Smooth muscle cell of the brain vasculature (primary cell): ENCODE measurements around the gene PIGM.

ENCODE experiments used
- DNase-seq: peaks from one replicate; pipeline ENCODE4 v3.0.0-alpha.2; 2012; ENCODE audit warnings: low read depth, low spot score

Gene PIGM

DNA sequence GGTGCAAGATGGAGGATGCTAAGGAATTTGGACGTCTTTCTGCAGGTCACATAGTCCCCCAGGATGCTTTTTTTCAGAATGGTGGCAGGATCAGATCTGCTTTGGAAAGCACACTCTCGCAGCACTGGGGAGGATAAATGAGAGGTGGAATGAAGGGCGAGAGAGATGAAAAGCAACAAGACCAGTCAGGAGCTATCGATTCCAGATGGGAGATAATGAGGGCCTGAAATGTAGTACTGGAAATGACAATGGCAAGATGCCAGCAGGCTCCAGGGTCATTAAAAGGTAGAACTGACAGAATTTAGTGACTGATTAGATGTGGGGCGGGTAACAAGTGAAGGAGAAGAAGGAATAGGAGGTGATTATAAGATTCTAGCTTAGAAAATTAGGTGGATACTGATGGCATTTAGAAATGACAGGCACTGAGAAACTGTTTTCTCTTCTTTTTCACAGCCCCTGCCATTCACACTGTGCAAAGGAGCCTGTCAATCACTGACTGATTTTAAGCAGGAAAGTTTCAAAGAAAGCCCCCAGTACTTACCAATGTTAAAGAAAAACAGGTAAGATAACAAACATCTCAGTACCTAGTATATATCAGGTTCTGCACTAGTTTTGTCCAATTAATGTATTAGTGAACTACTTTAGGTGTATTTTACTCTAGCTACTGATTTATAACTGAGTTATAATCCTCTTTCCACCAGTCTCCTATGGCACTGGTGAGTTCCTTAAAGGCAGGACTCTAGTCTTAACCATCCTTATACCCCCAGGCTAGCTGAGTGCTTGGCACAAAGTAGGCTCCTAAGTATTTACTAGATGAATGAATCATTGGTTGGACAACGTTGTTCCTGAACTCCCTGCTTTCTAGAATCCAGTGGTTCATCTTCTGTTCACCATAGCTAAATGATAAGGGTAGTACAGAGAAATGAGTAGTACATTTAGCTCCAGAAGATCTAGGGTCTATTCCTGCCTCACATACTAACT is 9.2 kb downstream of the PIGM start:
- no peak for DNase-seq

DNA sequence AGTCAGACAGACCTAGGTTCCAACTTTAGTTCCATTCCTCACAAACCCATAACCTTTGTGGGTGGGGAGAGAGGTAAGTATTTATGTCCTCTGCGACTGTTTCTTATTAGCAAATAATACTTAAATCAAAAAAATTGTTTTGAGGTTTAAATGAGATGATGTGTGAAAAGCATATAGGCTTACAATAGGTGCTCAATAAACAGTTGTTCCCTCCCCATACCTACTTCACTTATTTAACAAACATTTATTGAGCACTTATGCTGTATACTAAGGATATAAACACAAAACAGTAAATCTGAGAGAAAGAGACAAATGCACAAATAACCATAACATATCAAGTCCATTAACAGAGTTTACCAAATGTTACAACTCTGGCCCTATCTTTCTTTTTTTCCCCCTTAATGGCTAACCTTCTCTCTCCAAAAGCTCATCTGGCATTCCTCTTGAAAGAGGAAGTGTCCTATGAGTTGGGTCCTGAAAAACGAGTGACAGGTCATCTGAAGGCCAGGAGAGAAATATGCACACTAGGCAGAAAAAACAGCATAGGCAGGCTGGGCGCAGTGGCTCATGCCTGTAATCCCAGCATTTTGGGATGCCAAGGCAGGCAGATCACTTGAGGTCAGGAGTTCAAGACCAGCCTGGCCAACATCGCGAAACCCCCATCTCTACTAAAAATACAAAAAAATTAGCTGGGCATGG is 10.3 kb downstream of the PIGM start:
- no peak for DNase-seq

DNA sequence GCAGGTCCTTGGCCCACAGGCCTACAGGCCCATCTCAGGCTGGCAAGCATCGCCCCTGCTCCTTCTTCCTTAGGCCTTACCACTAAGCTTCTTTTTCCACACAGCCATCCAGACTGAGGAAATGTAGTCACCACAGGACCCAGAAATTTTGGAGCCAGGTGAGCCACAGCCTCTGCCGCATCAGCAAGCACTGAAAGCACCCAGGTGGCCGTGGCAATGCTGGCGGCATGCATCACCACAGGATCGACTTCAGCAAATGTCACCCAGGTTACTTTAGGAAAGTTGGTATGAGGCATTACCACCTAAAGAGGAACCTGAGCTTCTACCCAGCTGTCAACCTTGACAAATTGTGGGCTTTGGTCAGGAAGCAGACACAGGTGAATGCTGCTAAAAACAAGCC is 11.6 kb downstream of the PIGM start:
- DNase-seq, result no peak

DNA sequence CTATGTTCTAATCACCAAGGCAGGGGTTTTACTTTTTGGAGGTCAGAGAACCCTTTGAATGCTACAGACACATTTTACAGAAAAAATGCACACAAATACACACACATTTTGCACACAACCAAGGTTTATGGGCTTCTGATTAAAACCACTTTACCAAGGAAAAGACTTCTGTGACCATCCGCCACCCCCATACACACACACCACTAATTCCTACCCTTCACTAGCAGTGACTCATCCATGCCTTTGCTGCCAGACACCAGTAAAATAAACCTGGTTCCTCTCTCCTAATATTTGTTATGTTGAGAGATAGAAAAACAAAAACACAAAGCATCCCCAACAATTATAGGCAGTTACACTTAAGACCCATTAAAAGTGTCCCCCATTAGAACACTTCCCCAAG is 12.9 kb downstream of the PIGM start:
- no peak for DNase-seq

DNA sequence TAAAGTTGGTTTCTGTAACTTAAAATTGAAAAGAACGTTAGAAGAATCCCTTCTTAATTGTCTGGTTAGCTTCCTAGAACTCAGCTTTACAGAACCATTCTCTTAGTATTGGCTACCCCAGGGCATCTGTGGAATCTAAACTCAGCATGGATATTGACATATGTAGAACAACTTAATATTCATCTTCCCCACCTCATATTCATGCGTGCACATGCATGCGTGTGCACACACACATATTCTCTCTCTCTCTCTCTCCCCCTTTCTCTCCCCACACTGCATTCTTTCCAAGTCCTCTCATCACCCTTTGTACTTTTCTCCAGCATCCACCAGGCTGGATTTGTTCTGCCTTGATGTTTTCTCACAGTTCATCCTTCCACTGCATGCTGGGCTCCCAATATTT is 13.4 kb downstream of the PIGM start:
- no peak for DNase-seq

DNA sequence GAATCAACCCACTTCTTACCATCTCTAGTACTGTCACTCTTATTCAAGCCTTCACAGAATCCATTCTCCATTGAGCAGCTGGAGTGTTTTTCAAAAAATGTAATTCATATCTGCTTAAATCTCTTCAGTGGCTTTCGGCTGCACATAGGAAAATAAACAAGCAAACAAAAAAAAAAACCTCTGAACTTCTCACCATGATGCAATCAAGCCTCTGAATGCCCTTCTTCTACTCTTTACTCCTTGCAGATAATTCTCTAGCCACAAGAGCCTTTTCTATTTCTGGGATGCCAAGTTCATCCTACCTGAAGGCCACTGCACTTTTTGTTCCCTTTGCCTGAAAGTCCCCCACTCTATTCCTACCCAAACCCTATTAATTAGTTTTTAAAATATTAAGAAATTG is 14.2 kb downstream of the PIGM start:
- no peak for DNase-seq

DNA sequence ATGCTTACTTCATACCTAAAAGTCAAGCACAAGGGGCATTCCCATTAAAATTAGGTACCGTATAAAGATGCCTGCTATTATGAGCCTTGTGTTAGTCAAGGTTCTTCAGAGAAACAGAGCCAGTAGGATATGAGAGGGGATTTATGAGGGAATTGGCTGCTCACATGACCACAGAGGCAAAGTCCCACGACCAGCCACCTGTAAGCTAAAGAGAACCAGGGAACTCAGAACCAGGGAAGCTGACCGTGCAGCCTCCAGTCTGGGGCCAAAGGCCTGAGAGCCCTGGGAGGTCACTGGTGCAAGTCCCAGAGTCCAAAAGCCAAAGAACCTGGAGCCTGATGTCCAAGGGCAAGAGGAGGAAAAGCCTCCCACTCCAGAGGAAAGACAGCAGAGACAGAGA is 20.0 kb downstream of the PIGM start:
- DNase-seq, result no peak

DNA sequence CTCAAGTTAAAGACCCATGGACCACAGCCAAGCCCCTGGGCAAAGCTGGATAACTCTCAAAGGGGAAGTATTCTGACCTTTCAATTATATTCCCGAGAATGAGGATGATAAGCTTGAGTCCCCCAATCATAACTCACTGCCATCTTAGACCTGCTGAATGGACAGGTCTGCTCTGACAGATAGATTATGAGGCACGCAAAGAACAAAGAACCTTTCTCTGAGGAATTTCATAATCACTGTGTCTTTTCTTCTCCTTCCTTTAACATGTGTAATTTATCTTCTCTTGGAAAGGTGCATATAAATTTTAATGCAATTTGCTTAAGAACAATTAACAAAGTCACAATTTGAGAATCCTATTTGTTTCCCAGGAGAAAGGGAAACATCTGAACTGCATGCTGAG is 22.0 kb downstream of the PIGM start:
- DNase-seq, result no peak

DNA sequence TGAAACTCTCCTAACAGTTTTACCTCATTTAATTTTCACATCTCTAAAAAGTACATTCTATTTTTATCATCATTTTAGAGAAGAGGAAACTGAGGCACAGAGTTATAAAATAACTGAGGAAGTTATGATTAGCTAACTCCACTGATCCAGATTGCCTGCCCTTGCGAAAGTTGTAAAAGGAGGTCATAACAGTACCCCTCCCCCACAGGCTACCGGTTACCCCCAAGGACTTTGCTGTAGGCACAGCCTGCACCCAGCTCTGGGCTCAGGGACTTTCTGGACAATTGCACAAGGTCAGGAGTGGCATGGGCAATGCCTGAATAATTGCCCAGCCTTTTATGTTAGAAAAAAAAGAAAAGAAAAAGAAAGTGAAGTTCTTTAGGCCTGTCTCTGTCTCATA is 22.7 kb downstream of the PIGM start:
- DNase-seq, result no peak

DNA sequence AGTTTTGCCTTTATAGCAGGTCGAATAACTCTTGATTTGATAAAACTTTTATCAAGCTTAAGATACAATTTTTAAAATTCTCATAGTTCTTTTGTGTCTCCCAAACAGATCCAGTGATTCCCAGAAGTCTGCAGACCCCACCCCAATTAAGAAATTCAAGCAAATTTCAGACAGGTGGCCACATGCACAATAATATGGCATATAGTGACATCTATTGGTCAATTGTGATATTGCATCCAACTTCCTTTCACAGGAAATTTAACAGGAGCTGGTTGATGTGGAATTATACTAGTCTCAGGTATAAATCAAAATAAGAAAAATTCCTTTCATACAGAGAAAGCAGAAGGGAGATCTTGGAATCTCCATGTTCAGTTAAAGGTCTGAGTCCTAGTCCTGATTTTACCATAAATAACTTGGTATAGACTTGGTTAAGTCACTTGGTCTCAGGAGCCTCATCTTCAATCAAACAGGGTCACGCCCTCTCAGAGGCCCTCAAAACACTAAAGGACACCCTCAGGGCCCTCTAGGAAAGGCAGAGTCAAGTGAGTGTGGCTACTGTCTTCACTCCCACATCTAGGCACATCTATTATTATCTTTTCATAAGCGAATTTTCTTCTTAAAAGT is 24.1 kb downstream of the PIGM start:
- no peak for DNase-seq

DNA sequence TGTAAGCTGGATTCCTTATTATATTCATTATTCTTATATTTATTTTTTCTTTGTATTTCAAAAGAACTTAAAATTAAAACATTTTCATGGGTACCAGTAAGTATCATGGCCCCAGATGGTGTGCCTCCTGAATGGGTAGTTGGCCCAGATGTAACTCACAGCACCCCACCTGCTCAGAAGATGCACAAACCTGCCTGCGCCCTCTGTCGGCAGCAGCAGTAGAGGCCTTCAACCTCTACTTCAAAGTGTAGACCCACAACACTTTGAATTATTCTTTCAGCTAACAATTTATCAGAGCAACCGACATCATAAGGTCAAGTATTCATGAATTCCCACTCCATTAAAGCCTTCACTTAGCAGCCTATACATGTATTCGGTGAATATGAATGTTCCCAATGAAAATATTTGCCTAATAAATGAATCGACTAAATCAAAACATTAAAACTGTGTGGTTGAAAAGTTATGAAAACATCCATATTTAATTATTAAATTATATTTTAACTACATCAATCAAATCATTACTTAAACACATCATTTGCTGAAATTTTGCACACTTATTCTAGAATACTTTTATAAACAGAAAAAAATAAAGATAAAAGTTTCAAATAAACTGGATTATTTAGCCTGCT is 25.4 kb downstream of the PIGM start:
- DNase-seq, result peak; percentile 23

DNA sequence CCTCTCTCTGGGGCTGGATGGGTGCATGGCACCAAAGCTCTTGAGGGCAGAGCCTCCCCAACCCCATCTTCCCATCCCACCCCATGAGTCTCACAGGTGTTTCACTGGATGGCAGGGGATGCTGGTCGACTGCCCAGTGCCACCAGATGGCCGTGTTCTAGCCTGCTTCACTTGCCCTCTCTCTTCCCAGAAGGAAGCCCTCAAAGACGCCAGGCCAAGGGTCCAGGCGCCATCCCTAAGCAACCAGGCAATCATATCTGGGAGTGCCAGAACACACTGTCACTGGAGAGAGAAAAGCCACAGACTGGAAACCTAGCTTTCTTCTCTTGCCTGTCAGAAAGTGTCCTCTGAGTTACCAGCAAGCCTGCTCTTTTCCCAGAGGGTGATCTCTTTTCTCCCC is 26.7 kb downstream of the PIGM start:
- no peak for DNase-seq

DNA sequence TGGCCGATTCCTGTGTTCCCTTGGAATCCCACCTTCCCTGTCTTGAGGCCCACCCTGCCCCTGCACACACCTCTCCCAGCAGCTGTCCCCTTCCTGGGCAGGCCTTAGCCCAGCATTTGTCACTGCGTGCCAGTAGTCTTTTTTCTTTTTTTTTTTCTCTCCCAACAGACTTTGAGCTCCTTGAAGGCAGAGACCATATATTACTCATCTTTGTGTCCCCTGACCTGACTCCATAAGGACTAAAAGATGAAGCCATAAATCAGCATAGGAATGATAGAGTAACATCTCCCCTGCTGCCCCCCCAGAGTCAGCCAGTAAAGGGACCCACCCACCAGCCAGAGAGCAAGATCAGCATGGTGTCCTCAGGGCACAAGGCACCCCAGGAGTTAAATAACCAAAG is 27.4 kb downstream of the PIGM start:
- DNase-seq, result no peak

DNA sequence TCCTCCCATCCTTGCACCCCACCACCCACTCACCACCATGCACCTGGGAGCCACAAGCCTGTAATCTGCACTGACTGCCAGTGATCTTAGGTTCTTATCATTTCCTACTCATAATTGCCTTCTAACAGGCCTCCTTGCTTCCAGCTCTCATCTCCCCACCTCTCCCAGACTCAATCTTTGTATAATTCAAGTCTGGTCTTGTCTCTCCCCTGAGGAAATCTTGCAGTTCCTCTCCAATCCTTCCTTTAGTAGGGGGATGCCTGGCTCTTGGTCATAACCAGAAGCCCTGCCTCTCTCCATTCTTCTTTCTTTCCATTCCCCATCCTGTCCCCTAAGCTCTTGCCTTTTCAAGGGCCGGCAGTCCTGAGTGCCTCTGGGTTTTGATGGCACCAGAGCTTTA is 27.8 kb downstream of the PIGM start:
- no peak for DNase-seq

DNA sequence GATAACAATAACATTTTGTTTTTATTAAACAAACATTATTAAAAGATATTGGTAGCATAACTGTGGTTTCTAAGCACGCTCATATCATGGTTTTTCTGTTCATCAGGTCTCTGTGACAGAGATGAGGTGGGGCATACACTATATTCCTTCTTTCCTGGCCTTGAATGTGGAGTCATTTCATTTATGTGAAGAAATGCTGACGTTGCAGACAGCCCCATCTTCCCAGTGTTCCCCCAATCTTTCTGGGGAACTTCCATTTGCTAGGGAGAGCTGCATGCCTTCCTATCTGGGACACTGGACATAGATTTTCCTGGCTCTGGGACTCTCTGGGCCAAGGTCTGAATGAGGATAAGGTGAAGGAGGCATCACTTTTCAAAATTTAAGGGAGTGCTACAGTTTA is 30.4 kb downstream of the PIGM start:
- DNase-seq, result no peak

DNA sequence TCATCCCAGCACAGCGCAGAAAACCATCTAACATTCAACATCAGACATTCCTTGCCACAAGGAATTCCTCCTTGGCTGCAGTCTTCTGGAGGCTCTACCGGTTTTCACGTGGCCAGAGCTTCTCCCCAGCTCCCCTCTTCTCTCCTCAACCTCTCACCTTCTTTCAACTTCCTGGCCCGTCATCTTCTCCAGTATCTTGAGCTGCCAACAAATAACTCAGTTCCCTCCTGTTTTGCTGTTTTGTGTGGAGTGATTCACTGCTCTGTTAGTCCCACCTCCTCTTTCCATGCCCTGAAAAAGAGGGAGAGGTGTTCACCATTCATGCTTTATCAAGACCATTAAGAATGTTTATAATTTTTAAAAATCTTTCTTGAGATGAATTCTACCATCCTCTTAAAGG is 32.6 kb downstream of the PIGM start:
- no peak for DNase-seq

DNA sequence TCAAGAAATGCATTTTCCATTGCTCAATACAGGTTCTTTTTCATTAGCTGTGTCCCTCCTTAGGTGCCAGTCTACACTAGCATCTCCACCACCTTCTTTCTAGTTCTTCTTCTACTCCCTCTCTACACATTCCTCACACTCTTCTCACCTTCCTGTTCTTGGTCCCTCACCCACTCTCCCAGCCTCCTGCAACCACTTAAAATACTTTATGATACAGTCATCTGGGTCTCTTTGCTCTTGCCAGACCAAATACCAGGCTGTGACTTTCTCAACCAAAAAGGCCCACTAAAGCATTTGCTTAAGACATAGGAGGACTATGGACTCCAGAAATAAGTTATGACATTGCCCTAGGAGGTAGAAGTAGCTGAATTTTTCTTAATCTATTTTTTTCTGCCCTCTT is 35.1 kb downstream of the PIGM start:
- DNase-seq, result no peak

DNA sequence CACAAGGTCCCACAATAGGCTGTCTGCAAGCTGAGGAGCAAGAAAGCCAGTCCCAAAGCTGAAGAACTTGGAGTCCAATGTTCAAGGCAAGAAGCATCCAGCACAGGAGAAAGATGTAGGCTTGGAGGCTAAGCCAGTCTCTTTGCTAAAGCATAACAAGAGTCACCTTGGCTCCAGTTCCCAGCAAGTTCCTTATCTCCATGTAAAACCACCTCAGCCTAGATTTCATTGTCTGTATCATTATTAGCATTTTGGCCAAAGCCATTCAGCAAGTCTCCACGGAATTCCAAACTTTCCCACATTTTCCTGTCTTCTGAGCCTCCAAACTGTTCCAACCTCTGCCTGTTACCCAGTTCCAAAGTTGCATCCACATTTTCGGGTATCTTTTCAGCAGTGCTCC is 36.9 kb downstream of the PIGM start:
- DNase-seq, result no peak

DNA sequence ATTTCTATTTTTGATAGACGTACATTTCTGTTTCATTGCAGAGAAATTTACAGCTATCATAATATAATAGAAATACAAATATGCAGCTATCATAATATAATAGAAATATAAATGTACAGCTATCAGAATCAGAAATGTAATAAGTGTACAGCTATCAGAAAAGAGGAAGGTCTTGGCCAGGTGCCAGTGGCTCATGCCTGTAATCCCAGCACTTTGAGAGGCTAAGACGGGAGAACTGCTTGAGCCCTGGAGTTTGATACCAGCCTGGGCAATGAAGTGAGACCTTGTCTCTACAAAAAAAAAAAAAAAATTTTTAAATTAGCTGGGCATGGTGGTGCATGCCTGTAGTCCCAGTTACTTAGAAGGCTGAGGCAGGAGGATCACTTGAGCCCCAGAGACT is 37.9 kb downstream of the PIGM start:
- DNase-seq, result no peak

DNA sequence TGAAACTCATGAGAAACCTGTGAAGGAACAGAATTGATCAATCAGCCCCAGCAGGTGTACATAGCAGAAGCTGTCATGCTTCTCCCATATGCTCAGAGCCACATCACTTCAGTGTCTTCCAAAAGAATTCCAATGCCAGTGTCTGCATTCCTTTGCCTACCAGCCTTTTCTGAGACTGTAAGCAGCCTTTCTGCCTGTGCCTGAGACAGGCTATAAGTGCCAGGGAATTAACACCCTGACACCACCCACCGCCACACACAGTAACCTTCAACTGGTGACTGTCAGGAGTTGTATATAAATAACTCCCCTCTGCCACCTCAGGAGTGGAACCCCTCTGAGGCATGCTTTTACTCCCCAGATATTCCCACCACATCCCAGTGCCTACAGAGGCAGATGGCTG is 39.6 kb downstream of the PIGM start:
- DNase-seq, result no peak

DNA sequence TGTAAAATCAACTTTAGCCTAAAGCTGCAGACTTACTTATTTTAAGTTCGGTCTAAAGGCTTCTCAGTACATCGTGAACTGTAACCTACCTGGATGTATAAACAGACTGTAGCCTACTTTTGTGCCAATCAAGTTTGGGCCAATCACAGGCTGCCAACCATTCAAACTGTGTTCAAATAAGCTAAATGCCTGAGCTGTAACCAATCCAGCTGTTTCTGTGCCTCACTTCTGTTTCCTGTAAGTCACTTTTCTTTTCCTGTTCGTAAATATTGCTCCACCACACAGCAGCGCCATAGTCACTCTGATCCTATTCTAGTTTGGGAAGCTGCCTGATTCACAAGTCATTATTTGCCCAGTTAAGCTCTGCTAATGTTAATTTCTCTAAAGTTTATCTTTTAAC is 40.3 kb downstream of the PIGM start:
- no peak for DNase-seq

DNA sequence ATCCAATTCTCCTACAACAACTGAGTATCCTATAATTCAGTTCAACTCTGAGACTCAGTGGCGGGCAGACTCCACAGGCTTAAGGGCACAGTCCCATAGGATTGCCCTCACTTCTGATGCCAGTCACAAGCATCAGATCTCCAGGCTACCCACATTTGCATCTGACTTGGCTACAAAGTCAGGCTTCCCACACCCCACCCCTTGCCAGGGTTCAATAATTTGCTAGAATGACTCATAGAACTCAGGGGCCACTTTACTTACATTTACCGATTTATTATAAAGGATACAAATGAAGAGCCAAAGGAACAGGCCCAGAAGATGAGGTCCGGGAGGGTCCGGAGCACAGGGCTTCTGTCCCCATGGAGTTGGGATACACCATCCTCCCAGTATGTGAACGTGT is 41.8 kb downstream of the PIGM start:
- DNase-seq, result no peak
